C1 segment of cervical spinal cord (tissue), 14 donors: ENCODE measurements around the gene FAM98C.
A peak's percentile ranks its signal among the peaks of the same experiment; 100 is the strongest.
"Not testable (repeated sequence)": the region's sequence is repeated elsewhere in the genome, so short reads cannot be mapped to it uniquely, and the experiment has no call there.

ENCODE experiments used
- DNase-seq, 14 donors: peaks; one replicate each; lab custom pipeline; 2025; lab: John Stamatoyannopoulos, UW

FAM98C gene

DNA sequence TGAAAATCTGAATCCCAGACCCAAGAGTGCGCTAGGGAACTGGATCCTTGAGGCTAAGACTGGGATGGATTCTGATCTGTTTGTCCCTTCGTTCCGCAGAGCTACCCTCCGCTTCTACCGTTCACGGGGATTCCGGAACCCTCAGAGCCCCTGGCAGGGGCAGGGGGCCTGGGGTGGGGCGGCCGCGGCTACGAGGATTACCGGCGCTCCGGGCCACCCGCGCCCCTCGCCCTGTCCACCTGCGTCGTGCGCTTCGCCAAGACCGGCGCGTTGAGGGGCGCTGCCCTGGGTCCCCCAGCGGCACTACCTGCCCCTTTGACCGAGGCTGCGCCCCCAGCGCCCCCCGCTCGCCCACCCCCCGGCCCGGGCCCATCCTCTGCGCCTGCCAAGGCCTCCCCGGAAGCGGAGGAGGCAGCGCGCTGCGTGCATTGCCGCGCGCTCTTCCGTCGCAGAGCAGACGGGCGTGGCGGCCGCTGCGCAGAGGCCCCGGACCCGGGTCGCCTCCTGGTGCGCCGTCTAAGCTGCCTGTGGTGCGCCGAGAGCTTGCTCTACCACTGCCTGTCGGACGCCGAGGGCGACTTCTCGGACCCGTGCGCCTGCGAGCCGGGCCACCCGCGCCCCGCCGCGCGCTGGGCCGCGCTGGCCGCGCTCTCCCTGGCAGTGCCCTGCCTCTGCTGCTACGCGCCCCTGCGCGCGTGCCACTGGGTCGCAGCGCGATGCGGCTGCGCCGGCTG lies 7.3 kb upstream of the FAM98C start:
- no peak for DNase-seq

DNA sequence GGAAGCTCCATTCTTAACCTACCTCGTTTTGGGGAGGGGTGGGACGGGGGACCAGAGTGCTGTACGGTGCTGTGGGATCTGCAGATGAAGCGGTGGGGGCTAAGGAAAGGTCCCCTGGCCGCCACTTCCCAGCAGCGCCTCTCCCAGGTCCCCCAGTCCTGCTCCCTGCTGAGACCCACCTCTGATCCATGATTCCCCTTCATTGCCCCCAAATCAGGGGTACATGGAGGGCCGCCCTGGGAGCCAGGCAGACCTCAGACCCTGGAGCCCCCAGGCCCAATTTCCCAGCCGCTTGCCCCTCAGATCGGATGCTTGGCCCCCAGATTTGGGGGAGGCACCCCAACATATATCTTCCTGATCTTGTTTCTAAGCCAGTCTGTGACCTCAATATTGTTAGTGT lies 3.8 kb upstream of the FAM98C start:
- DNase-seq: no peak

DNA sequence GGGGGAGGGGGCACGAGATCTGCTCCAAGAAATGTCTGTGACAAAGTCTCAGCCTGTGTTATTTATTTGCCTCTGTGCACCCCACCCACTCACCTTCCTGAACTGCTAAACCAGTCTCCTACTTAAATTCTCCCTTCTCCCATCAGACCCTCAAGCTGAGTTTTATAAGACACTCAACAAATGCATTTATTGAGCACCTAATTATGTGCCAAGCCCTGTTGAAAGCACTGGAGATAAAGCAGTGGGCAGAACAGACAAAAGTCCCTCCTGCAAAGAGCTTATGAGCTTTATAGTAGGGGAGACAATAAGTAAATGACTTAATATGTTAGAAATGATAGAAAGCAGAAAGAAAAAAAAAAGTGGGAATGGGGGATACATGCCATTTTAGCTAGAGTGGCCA lies 3.4 kb upstream of the FAM98C start:
- DNase-seq: no peak

DNA sequence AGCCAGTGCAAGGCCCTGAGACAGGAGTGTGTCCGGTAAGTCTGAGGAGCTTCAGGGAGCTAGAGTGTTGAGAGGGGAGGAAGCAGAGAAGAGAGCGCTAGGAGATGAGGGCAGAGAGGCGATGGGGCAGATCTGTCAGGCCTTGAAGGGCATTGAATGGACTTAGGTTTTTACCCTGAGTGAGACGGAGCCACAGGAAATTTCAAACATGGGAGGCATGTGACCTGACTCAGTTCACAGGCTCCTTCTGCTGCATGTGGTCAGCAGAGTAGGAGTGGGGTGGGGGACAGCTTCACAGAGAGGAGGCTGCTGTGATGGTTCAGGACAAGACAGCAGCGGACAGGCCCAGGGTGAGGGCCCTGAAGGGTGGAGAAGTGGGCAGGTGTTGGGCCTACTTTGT lies 2.5 kb upstream of the FAM98C start:
- no peak for DNase-seq

DNA sequence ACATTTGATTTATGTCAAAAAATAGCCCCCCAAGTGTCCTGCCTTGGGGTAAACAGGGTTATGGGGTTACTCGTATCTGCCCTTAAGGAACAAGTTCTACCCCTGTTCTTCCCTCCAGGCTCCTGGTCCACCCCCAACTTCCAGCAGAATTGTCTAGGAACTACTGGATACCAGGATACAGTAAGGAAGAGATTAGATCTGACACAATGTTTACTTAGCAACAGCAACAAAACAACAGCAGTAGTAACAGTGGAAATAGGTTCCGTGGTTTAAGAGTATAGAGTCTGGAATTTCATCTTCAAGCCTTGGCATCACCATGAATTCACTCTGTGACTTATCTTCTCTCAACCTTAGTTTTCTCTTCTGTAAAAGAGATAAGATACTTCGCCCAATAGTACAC lies 1.7 kb upstream of the FAM98C start:
- no peak for DNase-seq

DNA sequence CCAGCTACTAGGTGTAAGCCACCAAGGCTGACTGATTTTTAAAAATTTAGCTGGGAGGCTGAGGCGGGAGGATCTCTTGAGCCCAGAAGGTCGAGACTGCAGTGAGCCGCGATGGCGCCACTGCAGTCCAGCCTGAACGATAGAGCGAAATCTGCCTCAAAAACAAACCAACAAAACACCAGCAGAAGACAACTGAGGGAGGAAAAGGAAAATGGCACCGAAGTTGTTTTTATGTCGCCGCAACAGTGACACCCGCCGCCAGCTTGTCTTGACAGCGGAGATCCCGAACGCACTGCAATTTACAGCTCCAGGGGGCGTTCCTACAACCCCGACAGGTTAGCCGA lies 298 bp upstream of the FAM98C start:
- DNase-seq: no peak

DNA sequence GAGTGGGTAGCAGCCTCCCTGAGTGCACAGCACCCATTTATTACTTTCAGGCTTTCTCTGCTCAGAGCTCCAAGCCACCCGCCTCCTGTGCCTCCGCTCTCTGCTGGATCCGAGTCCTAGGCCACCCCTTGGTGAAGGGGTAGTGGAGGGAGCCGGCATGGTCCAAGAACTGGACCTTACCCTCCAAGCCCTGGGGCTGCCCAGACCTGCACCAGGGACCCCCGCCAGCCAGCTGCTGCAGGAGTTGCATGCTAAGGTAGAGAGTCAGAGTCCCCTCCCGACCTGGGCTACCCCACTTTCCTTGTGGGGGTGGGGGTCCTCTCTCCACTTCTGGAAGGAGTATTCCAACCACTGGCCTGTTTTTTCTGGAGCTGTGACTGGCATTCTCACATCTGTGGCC lies 2.0 kb downstream of the FAM98C start:
- no peak for DNase-seq

DNA sequence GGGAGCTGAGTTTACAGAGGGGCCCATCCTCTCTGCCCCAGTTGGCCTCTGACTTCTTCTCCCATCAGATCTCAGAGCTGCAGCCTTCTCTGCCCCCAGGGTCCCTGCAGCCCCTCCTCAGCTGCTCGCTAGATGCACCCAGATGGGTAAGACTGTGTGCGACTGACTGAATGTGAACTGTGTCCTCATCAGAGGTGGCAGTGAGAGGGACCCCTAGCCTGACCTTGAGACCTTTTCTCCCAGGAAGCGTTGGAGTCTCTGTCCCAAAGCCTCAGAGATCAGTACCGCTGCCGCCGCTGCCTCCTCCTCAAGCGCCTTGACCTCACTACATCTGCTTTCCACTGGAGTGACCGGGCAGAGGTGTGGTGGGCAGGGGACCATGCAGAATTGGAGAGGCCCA lies 2.4 kb downstream of the FAM98C start:
- no peak for DNase-seq

DNA sequence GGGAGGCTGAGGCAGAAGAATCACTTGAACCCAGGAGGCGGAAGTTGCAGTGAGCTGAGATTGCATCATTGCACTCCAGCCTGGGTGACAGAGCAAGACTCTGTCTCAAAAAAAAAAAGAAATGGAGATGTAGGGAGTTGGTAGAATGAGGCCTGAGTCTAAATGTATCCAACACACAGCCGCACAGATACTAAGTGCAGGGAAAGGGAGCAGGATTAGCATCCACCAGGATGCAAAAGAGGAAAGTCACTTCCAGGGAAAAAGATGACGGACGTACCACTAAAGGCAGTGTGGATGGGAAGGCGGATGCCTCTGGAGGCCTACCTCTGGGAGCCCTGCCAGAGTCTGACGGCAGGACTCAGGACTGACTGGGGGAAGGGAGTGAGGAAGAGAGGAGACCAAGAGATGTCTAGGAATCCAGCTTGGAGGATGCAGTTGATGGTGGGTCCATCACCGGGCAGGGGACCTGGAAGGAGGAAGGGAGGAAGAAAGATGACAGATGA lies 6.8 kb downstream of the FAM98C start:
- DNase-seq: no peak

DNA sequence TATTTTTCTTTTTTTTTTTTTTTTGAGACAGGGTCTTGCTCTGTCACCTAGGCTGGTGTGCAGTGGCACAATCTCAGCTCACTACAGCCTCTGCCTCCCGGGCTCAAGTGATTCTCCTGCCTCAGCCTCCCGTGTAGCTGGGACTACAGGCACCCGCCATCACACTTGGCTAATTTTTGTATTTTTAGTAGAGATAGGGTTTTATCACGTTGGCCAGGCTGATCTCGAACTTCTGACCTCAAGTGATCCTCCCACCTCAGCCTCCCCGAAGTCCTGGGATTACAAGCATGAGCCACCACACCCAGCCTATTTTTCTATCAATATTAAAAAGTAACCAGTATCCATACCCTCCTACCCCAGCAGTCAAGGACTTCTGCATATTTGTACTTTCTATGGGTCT lies 7.5 kb downstream of the FAM98C start:
- DNase-seq: not testable (repeated sequence)

DNA sequence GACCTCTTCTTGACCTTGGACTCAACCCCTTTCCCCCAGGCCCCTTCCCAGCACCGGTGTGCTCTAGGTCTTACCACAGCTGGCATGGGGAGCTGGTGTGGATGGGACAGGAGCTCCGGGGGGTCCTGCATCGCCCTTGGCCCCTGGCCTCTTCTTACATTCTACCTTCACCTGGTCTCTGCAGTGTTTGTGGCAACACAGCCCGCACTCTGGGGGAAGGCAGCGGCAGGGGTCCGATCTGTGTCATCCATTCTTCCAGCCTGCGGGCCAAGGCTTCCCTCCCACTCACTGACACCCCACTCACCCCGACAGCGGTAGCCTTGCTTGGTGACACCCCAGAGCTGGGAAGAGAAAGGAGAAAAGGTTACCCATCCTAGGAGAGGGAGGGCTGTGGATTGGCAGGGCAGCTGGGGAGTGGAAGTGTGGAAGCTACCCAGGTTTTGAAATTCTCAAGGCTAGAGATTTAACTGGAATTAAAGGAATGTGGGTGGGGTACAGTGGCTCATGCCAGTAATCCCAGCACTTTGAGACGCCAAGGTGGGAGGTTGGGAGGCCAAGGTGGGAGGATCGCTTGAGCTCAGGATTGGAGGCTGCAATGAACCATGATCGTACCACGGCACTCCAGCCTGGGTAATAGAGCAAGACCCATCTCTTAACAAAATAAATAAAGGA lies 8.3 kb downstream of the FAM98C start:
- no peak for DNase-seq

DNA sequence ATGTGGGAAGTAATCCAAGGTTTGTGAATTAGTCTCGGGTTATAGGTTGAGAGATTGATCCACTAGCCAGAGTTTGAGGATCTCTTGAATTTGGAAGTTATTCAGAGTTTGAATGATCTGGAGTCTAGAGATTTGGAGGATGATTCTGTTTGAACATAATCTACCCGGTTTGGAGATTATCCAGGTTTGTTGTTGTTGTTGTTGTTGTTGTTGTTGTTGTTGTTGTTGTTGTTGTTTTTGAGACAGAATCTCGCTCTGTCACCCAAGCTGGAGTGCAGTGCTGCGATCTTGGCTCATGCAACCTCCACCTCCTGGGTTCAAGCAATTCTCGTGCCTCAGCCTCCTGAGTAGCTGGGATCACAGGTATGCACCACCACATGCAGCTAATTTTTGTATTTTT lies 9.0 kb downstream of the FAM98C start:
- not testable (repeated sequence) for DNase-seq

DNA sequence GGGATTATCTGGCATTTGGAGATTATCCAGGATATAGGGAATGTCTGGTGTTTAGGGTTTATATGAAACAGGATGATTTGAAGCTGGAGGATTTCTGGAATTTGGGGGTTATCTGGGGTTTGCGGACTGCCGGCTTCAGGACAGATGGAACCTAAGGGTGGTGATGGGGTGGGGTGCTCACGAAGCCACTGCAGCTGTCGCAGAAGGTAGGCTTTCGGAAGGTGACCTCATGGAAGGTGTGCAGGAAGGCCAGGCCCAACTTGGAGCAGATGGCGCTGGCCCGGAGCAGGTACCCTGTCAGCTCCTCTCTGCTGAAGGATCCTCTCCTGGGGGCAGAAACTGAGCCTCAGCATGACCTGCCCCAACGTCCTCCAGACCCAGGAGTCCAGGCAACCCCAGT lies 9.6 kb downstream of the FAM98C start:
- DNase-seq: no peak

DNA sequence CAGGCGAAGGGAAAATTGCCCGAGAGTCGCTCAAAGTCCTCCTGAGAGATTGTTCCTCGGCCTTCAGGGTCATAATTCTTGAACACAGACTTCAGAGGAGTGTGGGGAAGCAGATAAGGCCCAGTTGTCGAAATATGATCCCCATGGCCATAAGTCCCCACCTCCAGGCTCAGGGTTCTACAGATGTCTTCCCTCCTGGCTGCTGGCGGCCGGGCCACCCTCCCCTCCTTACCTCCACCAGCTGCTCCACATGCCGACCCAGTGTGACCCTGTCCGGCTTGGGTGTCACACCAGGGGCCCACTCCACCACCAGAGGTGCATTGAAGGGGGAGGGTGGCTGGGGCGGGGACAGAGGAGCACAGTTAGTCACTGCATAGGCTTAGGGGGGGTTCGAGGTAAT lies 10.1 kb downstream of the FAM98C start:
- DNase-seq: no peak

DNA sequence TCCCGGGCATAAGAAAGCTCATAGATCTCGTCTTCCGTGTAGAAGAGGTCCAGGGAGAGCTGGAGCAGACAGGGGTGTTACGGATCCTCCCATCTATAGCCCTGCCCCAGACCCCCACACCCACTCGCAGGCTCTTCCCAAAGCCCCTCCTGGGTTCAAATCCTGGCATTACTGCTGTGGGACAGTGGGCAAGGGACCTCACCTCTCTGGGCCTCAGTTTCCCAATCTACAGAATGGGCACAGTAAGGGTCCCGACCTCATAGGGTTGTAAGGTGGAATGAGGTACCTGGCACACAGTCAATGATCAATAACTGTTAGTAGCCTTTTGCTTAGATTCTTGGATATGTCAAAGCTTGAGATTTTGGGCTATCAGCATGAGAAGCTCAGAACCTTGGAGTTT lies 10.5 kb downstream of the FAM98C start:
- no peak for DNase-seq

DNA sequence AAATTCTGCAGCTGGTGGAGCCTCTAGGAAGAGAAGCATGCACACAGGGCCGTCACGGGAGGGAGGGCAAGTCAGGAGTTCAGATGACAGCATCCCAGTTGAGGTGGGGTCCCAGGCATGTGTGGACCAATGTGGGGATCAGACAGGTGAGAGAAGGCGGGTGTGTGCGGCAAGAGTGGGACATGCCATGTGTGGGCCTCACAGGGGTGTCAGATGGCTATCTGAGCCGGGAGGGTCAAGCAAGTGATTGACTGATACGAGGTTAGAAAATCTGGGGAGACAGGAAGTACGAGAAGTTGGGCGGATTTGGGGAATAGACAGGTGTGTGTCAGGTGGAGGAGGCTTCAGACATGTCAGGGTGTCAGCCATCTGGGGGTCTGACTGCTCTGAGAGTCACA lies 14.3 kb downstream of the FAM98C start:
- DNase-seq: no peak

DNA sequence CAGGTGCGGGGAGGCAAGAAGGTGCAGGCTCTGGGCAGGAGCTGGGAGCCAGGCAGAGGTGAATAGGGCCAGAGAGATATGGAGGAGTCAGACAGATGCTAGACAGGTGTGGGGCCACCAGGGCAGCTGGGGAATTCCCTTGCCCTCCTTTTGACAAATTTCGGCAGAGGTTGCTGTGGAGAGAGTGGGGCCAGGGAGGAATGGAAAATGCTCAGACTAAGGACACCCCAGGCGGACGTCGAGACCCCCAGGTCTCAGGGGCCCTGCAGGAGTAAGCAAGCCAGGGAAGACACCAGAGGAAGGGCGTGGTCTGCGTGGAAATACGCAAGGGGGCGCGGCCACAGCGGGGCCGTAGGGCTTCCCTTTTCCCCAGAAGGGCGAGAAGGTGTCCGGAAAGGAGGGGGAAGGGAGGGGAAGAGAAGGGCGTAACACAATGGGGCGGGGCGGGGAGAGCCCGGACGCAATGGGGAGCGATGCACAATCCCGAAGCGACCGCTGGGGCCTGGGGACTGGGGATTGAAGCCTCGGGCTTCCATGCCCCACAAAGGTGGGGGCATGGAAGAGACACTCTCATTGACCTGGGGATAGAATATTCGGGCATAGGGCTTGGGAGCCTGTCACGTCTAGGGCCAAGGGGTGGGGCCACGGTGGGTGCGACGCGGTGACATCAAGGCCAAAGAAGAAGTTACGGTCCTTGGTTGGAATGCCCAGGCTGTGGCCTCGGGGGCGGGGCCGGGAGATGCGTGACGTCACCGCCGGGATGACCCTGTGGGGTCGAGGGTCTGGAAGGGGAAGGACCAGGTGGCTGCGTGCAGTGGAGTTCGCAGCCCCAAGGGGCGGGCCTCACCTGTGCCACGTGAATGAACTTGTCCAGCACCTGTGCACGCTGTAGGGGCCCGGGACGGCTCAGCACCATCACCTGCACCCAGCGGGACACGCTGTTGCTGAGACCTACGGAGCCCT lies 14.9 kb downstream of the FAM98C start:
- DNase-seq: peak in 4 of 14 donors; percentile 2 to 20 (median 2)

DNA sequence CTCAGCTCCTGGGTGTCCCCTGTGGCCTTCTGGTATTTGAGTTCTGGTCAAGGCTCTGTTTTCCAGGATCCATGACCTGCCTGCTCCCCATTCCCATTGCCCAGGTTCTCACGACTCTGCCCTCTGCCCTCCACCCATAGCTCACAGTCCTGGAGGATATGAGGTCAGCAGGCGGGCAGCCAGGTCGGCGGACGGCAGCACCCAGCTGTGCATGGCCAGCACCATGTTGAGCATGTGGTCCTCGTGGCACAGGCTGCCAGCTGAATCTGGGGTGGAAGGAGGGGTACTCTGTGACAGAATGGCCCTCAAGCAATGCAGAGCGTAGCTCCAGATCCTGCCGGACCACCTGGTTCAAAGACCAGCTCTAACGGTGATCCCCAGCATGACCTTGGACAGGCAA lies 18.0 kb downstream of the FAM98C start:
- DNase-seq: no peak

DNA sequence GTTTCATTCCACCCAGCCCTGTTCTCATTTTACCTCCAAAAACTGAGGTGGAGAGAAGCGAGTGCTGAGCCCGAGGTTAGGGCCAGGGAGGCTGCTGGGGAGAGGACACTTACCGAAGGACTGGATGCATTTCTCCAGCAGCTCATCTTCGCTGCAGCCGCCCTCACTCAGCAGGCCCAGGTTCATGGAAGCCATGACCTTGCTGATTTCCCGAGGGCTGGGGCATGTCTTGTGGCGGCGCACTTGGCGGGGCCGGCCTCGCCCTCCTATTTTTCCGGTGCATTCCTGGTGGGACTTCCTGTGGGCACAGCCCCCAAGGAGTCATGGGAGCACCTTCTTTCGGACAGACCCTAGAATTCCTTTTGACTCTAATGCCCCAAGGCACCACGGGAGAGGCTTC lies 19.0 kb downstream of the FAM98C start:
- no peak for DNase-seq

DNA sequence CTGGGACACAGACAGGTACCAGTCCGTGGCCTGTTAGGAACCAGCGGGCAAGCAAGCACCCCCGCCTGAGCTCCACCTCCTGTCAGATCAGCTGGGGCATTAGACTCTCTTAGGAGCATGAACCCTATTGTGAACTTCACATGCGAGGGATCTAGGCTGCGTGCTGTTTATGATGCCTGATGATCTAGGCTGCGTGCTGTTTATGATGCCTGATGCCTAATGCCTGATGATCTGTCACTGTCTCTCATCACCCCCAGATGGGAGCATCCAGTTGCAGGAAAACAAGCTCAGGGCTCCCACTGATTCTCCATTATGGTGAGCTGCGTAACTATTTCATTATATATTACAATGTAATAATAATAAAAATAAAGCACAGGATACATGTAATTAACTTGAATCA lies 19.5 kb downstream of the FAM98C start:
- DNase-seq: no peak

DNA sequence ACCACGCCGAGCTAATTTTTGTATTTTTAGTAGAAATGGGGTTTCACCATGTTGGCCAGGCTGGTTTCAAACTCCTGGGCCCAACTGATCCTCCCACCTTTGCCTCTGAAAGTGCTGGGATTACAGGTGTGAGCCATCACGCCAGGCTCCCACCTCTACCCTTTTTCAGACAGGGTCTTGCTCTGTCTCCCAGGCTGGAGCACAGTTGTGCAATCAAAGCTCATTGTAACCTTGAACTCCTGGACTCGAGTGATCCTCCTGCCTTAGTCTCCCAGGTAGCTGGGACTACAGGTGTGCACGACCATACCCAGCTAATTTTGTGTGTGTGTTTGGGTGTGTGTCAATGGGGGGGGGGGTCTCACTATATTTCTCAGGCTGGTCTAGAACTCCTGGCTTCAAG lies 21.4 kb downstream of the FAM98C start:
- DNase-seq: no peak

DNA sequence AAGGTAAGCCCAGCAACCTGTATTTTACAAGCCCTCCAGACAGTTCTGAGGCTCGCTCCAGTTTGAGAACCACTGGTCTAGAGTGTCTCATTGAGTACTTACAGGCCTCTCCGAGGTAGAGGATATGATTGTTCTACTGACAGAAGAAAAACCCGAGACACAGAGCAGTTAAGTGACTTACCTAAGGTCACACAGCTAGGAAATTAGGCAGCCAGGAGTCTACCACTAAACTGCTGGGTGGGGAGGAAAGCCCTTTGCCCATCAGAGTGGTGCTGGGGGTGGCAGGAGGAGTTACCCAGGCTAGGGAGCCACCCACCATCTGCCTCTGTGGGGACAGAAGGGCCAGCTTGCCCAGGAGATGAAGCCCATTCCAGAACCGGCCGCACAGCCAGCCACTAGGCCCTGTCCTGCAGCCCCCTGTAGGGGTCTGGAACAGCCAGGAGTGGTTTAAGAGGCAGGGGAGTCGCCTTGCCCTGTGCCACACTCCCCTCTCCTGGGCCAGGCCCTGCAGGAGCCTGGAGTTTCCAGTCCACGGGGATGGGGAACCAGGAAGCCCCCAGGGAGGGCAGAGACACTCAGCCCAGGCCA lies 22.4 kb downstream of the FAM98C start:
- DNase-seq: no peak
